Islet precursor cell (in vitro differentiated cells): ENCODE data around the gene ATG5.

Source experiments
- DNase-seq: peaks from one replicate; pipeline ENCODE4 v3.0.0-alpha.2; 2018

The ATG5 gene

DNA sequence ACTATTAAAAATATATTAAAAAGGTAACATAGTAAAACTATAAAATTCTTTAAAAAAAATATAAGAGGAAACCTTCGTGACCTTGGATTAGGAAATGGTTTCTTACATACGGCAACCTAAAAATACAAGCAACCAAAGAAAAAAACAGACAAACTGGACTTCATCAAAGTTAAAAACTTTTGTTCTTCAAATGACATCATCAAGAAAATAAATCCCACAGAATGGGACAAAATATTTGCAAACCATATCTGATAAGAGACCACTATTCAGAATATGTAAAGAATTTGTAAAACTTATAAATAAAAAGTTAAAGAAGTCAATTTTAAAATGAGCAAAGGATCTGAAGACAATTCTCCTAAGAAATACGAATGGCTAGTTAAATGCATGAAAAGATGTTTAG lies 110.0 kb downstream of the ATG5 start:
- DNase-seq = no peak

GRCh38 chr6:106214531-106214930 lies 111.0 kb downstream of the ATG5 start:
- DNase-seq = no peak

- DNase-seq = no peak
Observed at GRCh38 chr6:106213660-106214289, 111.8 kb downstream of the ATG5 start.

GRCh38 chr6:106212576-106212975 lies 113.0 kb downstream of the ATG5 start:
- no peak for DNase-seq

GRCh38 chr6:106206905-106207304 lies 118.7 kb downstream of the ATG5 start:
- no peak for DNase-seq

DNA sequence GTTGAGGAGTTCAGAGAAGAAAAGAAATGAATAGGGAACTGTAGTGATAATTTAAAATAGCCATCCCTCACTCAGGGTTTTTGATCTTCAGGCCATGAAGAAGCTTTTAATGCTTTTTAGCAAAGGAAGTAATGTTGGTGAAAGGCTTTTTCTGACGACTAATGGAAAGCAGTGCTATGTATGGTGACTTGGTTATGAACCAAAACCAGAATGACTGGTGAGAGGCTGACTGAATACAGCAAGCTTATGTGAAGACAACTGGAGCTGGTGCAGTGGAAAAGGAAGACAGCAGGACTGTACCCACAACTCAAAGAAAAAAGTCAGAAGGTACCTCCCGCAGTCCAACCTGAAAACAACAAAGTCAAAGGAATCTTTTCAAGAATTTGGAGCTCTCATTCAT lies 120.6 kb downstream of the ATG5 start:
- DNase-seq = no peak

- DNase-seq = no peak
Observed at GRCh38 chr6:106199998-106200397, 125.6 kb downstream of the ATG5 start.

DNA sequence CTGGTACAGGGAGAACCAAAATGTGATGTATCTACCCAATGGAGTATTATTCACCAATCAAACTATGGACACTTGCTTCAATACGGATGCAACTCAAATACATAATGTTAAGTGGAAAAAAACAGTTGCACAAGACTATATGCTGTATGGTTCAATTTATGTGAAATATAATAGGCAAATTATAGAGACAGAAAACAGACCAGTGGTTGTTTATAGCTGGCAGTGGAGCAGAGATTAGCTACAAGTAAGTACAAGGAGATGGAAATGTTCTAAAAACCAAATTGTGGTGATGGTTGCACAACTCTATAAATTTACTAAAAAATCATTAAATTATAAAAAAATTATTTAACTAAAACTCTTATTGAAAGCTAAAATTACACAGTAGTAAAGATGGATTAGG lies 126.2 kb downstream of the ATG5 start:
- no peak for DNase-seq

DNA sequence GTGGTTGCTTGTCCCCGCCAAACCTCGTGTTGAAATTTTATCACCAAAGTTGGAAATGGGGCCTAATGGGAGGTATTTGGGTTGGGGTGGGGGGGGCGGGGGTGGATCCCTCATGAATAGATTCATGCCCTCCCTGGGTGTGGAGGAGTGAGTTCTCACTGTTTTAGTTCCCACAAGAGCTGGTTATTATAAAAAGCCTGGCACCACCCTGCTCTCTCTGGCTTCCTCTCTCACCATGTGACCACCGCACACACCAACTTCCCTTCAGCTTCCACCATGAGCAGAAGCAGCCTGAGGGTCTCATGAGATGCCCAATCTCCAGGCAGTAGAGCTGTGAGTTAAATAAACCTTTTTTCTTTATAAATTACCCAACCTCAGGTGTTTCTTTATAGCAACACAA lies 128.1 kb downstream of the ATG5 start:
- DNase-seq = no peak

GRCh38 chr6:106194949-106195921 lies 130.3 kb downstream of the ATG5 start:
- DNase-seq = no peak

GRCh38 chr6:106192824-106193223 lies 132.7 kb downstream of the ATG5 start:
- DNase-seq = no peak

DNA sequence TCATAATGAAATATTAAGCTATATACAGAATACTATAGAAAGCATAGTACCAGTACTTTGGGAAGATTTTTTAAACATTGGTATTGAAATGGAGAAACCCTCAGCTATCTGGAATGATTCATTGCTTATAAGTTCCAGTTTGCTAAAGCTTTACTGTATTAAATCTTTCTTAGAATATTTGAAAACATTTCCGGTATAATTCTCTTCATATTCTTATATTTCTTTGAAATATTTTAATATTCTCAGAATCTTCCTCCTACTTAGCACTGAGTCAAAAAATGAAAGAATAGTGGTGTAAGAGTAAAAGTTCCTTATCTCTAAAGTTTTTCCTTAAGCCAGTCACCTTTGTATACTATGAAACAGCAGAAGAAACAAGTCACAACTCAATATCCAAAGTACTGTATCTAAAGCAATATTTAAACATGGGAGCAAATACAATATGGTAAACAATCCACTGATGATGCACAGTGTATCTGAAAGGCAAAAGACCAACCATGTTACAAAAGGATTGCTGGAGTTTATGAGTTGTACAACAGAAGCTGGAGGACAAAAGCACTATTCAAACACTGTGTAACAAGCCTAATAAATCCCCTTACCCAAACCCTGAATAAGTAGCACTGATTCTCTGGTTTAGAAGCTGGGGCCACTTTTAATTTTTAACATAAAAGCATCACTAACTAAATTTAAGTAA lies 137.3 kb downstream of the ATG5 start:
- DNase-seq = no peak

- DNase-seq = no peak
Observed at GRCh38 chr6:106187424-106187982, 138.1 kb downstream of the ATG5 start.

- DNase-seq = no peak
Observed at GRCh38 chr6:106186714-106187113, 138.8 kb downstream of the ATG5 start.

DNA sequence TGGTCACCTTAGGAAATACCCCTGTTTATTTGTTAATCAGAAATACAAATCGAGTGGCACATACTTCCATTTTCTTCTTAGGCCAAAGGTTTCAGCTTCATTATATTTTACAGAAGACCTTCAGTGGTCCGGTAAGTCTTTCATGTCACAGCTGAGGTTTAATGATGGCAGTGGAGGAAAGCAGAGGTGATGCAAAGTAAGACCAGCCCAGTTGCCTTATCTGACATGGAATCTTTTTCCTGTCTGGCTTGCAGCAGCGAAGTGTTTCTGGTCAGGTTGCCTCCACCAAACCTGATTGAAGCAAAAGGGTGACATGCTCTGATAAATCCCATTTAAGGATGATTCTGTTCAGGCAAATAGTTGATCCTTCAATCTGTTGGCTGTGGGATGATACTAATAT lies 139.4 kb downstream of the ATG5 start:
- no peak for DNase-seq

- no peak for DNase-seq
Observed at GRCh38 chr6:106185615-106186014, 139.9 kb downstream of the ATG5 start.

GRCh38 chr6:106184629-106185028 lies 140.9 kb downstream of the ATG5 start:
- no peak for DNase-seq

DNA sequence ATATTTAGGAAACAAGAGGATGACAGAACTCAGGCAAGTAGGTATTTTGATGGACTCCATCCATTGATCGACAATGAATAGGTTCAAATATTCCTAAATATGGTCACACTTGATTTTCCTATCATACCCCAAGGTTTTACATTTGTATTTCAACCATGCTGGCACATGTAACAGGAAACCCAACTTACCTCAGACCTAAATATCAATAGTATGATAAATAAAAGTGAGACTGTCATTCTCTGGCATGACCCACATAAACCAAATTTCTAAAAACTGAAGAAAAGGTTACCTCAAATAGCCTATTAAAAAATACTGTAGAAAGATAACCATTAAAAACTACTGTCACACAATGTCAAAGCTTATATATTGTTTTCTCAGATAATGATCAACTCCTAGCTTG lies 142.1 kb downstream of the ATG5 start:
- no peak for DNase-seq

DNA sequence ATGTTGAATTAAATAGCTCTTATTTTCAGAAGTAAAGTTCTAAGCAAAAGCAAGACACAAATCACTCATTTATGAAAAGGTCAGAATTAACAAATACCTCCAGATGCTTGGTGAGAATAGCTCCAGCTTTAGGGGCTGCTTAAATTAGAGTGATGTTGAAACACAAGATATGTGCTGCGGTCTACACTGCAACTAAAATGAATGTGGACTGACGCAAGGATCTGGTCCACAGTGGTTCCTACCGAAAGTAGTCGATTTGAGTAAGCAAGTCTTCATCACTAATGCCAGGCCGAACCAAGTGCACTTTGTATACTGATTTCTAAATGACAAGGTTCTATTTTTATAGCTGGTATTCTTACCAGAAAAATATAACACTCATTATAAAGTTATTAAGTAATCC lies 143.1 kb downstream of the ATG5 start:
- DNase-seq = no peak

DNA sequence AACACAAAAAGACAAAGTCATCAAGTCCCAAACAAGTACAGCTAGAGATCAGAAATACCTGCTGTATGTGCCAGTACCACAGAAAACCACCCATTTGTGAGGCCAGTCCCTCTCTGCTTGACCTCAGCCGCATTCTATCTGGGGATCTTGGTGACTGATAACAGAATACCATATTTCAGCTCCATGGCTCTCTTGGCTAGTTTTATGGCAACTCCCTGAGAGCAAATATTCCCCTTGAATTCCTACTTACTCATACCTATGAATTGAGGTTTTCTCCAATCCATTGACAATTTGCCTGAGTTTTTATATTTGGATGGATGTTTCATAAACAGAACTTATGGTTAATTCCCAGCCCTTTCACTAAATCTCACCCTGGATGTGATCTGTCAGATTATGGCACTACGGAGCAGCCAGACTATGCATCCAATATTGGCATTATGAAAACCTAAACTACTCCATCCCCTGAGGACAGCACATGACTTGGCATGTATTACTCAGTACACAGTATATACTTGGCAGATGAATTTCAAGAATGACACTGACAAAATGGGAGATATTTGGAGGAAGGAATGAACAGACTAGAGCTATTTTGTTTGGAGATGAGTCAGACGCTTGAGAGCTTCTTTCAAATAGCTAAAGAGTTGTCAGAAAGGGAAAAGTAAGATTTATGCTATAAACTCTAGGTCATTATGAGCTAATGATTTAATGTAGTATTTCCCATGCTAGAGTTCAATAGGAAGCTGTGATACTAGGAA lies 143.7 kb downstream of the ATG5 start:
- no peak for DNase-seq

- no peak for DNase-seq
Observed at GRCh38 chr6:106180208-106180607, 145.4 kb downstream of the ATG5 start.

GRCh38 chr6:106178900-106179299 lies 146.7 kb downstream of the ATG5 start:
- no peak for DNase-seq

DNA sequence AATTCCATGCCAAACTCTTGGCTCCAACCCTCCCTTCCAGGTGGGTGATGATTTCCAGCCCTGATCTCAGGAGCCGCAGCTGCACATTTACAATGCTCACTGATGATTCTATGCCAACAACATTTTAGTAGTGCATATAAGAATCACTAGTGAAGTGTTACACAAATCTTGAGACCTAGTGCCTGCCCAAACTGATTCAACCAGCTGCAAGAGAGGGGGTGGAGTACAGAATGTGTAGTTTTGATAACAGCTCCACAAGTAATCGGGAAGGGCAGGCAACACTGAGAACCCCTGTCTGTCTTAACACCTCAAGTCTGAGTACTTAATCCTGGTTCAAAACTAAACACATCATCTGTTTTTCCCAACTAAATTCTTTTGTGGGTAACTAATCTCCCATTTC lies 147.8 kb downstream of the ATG5 start:
- no peak for DNase-seq
